Activated CD8-positive, alpha-beta memory T cell treated with anti-CD3 and anti-CD28 coated beads, Interleukin-2, amount 10 ng/mL, durations not matched to agents 7 days and 5 days (primary cell): Measurements from ENCODE around the gene ID2. TPM values are rescaled to one million over a fixed set of nuclear protein-coding genes. Genes with fewer than 3 reads are reported as not detected.

ENCODE experiments used
- ATAC-seq: fragments of 150-1000 bp; cut with Tn5 transposase; one replicate; pipeline ENCODE4 v1.10.0; 2021; ENCODE audit warnings: moderate library complexity
- CTCF ChIA-PET: fragments of 350-600 bp; sonication (Branson Sonifier 250); formaldehyde crosslinking; loops from one replicate; lab custom pipeline; 2021; ENCODE audit warnings: antibody characterized with exemption; lab: Charles Lee
- DNase-seq: peaks from one replicate; pipeline ENCODE4 v3.0.0-alpha.2; 2020
- H3K27ac Mint-ChIP-seq: one replicate; pipeline ENCODE4 v1.8.0; 2021; ENCODE audit warnings: mild to moderate bottlenecking, mixed read lengths
- H3K27me3 Mint-ChIP-seq: one replicate; pipeline ENCODE4 v1.8.0; 2021; ENCODE audit warnings: mixed read lengths
- H3K36me3 Mint-ChIP-seq: one replicate; pipeline ENCODE4 v1.8.0; 2021; ENCODE audit warnings: mild to moderate bottlenecking, mixed read lengths
- H3K4me1 Mint-ChIP-seq: one replicate; pipeline ENCODE4 v1.8.0; 2021; ENCODE audit warnings: mixed read lengths
- H3K4me3 Mint-ChIP-seq: one replicate; pipeline ENCODE4 v1.8.0; 2021; ENCODE audit warnings: mild to moderate bottlenecking, moderate library complexity, mixed read lengths
- H3K9me3 Mint-ChIP-seq: one replicate; pipeline ENCODE4 v1.8.0; 2022; ENCODE audit warnings: low read depth, mixed read lengths
- total RNA-seq, 2 experiments: library from RNA; stranded (reverse); gene quantifications; one replicate each; pipeline ENCODE4 v1.2.3, GENCODE V29; 2021

ID2 gene
- total RNA-seq, 2 experiments from 2014 or later, result 342 to 431 TPM

DNA sequence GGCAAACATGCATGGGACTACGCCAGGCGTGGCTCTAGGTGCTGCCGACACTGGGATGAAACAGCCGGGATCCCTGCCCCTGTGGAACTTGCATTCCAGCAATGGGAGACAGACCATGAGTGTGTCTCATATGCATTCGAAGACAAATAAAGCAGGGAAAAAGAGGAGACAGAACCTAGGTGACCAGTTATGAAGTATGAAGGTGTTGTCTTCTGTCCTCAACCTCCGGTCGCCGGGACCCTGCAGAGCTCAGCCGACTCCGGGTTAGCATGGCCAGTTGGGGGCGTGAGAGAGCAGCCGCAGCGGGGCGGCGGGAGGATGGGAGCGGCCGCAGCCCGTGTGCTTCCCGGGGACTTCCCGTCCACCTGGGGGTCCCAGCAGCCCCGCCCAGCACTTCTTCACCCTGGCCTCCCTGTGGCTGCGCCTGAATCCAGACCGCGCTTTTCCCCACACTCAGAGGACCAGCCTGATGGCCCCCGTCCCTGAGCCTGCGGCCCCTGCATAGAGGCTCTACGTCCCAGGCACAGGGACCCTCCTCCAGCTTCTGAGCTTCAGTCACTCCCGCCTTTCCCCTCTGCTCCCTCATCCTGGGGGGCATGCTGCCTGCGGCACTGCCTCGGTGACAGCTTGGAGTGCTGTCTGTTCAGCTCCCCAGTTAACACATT is 11.4 kb downstream of the ID2 start:
- Mint-ChIP-seq H3K4me3 (no peak overlapping the region), H3K4me1 (peaks cover 7% of the 10 kb centered on the region), H3K9me3 (no peaks in the 10 kb centered on the region), H3K27me3 (peaks cover 22% of the 10 kb centered on the region), H3K27ac (no peak overlapping the region), H3K36me3 (no peaks in the 10 kb centered on the region)
- peak; percentile 61 for DNase-seq
- peak; percentile 70 for ATAC-seq
- CTCF ChIA-PET, result interaction anchor here (0.6 to 2.0 kb wide), 8 partner anchors 9 to 1490 kb away, joined by 3 to 10 read pairs (median 3); partner anchors contain the start of gene ID2

DNA sequence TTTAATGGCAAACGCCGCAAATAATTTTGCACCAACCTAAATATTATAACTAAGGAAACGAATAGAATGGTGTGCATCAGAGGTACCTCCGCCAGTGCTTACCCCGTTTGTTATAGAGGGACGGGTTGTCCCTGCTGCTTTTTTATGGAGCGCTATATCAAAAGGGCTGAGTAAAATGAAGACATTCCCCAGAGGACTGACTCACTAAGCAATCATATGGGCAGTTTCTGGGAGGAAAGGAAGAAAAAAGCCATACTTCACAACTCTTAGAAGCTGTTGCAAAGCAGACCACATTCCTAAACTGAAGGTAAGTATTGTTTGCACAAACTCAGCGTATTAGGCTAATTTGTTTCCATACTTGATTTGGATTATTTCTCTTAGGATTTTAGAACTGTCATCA is 12.9 kb downstream of the ID2 start:
- no peak for DNase-seq
- Mint-ChIP-seq H3K9me3 (no peaks in the 10 kb centered on the region), H3K36me3 (no peaks in the 10 kb centered on the region), H3K27me3 (peaks cover 19% of the 10 kb centered on the region), H3K27ac (no peak overlapping the region), H3K4me1 (peaks cover 7% of the 10 kb centered on the region), H3K4me3 (no peak overlapping the region)
- CTCF ChIA-PET, result interaction anchor here (2.0 kb wide), 1 partner anchor 67 kb away, joined by 10 read pairs; no protein-coding TSS in a partner anchor
- ATAC-seq, result no peak

DNA sequence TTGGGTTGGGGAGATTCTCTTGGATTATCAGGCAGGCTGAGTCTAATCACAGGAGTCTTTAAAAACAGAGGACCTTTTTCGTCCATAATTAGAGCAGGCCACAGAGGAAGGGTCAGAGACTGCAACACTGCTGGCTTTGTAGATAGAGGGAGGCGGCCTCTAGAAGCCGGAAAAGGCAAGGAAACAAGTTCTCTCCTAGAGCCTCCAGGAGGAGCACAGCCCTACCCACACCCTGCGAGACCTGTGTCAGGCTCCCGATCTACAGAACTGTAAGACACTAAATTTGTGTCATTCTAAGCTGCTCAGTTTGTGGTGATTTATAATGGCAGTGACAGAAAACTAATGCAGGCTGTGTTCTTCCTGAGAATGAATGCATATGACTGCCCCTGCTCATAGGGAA is 15.3 kb downstream of the ID2 start:
- Mint-ChIP-seq H3K4me3 (no peak overlapping the region), H3K4me1 (peaks cover 7% of the 10 kb centered on the region), H3K9me3 (no peaks in the 10 kb centered on the region), H3K36me3 (no peaks in the 10 kb centered on the region), H3K27ac (no peak overlapping the region), H3K27me3 (peaks cover 7% of the 10 kb centered on the region)
- CTCF ChIA-PET, result no interaction called here
- DNase-seq (no peak), ATAC-seq (no peak)

DNA sequence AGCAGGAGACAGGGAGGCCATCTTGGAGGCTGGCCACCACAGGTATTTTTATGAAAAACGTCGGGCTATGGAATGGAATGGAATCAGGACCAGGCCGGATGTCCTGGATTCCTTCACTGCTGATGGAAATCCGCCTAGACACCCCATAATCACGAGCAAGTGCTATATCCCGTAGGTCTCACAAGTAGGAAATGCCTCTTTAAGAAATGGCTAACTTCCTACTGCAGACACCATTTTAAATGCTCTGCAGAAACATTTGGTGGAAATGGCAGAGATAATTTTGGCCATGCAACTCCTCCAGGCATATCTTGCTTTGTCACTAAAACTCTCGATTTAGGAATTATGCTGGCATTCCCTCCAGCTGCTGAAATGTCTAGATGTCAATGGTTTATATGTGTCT is 18.0 kb downstream of the ID2 start:
- H3K36me3 Mint-ChIP-seq, result no peaks in the 10 kb centered on the region
- ATAC-seq (no peak), DNase-seq (no peak)
- peaks cover 2% of the 10 kb centered on the region for H3K27me3 Mint-ChIP-seq
- no peak overlapping the region for H3K27ac Mint-ChIP-seq
- no peak overlapping the region for H3K4me3 Mint-ChIP-seq
- no peaks in the 10 kb centered on the region for H3K9me3 Mint-ChIP-seq
- no peaks in the 10 kb centered on the region for H3K4me1 Mint-ChIP-seq
- CTCF ChIA-PET, result no interaction called here

DNA sequence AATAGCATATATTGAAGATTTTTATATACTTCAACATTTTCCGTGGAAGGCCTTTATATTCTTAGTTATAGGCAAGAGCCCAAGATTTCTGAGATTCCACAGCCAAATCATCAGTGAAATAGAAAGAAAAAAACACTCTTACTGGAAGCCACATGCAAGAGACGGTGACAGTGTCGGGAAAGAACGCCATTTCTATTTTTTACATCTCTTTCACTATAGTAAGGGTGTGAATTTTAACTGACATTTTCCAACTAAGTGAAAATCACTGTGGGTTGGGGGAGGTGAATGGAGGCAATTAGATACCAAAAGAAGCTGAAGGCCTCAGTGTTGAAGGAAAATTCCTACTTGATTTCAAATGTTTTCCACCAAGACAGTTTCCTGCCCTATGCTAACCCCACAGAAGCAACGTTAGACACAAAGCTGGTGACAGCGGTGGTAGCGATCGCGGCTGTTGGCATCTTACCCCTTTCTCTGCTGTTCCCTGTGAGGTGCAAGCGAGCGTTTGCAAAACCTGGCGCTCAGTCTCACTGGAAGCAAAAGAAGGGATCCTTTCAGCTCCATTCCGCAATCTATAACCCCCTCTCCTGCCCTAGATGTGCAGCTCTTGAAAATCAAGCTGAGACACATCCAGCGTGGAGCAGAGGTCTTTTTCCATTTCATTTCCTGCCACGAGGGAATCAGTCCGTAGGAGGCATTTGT is 20.0 kb downstream of the ID2 start:
- ATAC-seq, result no peak
- H3K27ac Mint-ChIP-seq, result no peak overlapping the region
- no peak overlapping the region for H3K4me3 Mint-ChIP-seq
- H3K36me3 Mint-ChIP-seq, result no peaks in the 10 kb centered on the region
- H3K9me3 Mint-ChIP-seq, result no peaks in the 10 kb centered on the region
- DNase-seq, result no peak
- CTCF ChIA-PET, result interaction anchor here (1.1 to 1.2 kb wide), 2 partner anchors 9 to 10 kb away, joined by 3 read pairs; no protein-coding TSS in a partner anchor
- peaks cover 5% of the 10 kb centered on the region for H3K27me3 Mint-ChIP-seq
- H3K4me1 Mint-ChIP-seq, result no peaks in the 10 kb centered on the region

DNA sequence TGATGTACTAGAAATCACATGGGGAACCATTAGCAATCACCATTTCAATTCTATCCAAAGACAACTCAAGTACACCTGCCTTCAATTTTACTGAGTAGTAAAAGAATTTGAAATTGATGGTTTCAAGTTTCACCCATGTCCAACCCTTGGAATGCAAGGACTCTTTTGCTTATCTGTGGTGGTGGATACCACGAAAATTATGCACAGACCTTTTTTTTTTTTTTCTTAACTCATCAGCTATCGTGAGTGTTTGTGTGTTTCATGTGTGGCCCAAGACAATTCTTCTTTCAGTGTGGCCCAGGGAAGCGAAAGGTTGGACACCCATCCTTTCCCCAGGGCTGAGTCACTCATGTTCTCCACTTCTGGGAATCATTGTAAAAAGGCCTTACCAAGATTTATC is 23.1 kb downstream of the ID2 start:
- no peak overlapping the region for H3K4me3 Mint-ChIP-seq
- CTCF ChIA-PET, result no interaction called here
- DNase-seq (no peak), ATAC-seq (no peak)
- H3K27ac Mint-ChIP-seq, result no peak overlapping the region
- no peaks in the 10 kb centered on the region for H3K36me3 Mint-ChIP-seq
- peaks cover 5% of the 10 kb centered on the region for H3K27me3 Mint-ChIP-seq
- H3K4me1 Mint-ChIP-seq, result no peaks in the 10 kb centered on the region
- no peaks in the 10 kb centered on the region for H3K9me3 Mint-ChIP-seq

DNA sequence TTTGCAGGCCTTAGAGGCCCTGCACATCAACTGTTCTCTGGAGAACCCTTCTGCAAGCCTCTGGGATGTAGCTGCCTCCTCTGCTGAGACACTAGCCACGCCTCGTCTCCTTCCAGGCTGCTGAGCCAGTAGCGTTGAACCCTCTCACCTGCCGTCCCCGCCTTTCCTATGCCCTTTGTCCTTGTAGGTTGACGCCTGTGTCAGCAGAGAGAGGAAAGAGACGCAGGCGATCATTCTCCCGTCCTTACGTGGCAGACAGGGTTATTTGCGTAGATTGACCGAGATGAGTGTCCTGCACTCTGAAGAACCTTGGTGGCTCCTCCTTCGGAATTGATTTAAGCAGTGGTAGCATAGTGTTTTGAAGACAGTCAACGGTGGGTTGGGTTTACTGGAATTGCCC is 27.8 kb downstream of the ID2 start:
- Mint-ChIP-seq H3K36me3 (peaks cover 1% of the 10 kb centered on the region), H3K27me3 (peaks cover 6% of the 10 kb centered on the region), H3K4me3 (no peak overlapping the region), H3K9me3 (peaks cover 1% of the 10 kb centered on the region), H3K4me1 (no peaks in the 10 kb centered on the region), H3K27ac (no peak overlapping the region)
- no peak for ATAC-seq
- CTCF ChIA-PET, result no interaction called here
- no peak for DNase-seq

DNA sequence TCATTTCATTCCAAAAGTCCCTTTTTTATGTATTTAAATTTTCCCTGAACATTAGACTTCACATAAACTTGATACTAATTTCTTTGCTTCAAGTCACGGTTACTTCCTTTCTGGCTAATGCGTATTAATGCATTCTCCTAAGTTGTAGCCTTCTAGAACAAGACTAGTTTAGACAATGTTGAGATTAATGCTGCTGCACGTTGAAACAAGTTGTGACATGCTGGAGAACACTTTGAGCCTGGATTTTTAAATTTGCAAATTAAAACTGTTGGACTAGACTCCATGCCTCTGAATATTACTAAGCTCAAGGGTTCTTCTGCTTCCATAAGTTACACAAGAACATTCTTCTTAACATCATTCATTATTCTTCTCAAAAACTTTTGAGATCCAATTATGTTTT is 29.1 kb downstream of the ID2 start:
- H3K27me3 Mint-ChIP-seq, result peaks cover 6% of the 10 kb centered on the region
- DNase-seq (no peak), ATAC-seq (no peak)
- H3K9me3 Mint-ChIP-seq, result peaks cover 6% of the 10 kb centered on the region
- H3K4me3 Mint-ChIP-seq, result no peak overlapping the region
- CTCF ChIA-PET, result interaction anchor here (1.3 kb wide), 1 partner anchor 8 kb away, joined by 3 read pairs; no protein-coding TSS in a partner anchor
- peaks cover 4% of the 10 kb centered on the region for H3K36me3 Mint-ChIP-seq
- no peak overlapping the region for H3K27ac Mint-ChIP-seq
- no peaks in the 10 kb centered on the region for H3K4me1 Mint-ChIP-seq

DNA sequence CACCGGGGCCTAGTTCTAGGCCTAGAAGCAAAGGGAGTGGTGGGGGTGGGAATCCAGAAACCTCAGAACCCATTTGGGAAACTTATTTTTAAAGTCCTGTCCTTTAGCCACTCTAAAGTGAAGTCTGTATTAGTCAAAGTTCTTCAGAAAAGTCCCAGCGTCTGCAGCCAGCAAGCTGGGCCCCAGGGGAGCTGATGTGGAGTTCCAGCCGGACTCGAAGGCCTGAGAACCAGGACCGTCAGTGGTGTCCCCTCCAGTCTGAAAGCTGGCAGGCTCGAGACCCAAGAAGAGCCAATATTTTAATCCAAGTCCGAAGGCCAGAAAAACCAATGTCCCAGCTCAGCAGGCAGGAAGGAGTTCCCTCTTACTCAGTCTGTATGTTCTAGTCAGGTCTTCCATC is 32.4 kb downstream of the ID2 start:
- no peak for ATAC-seq
- peaks cover 12% of the 10 kb centered on the region for H3K9me3 Mint-ChIP-seq
- no peak overlapping the region for H3K27ac Mint-ChIP-seq
- CTCF ChIA-PET, result no interaction called here
- no peak overlapping the region for H3K4me3 Mint-ChIP-seq
- DNase-seq, result no peak
- H3K27me3 Mint-ChIP-seq, result peaks cover 5% of the 10 kb centered on the region
- peaks cover 7% of the 10 kb centered on the region for H3K36me3 Mint-ChIP-seq
- H3K4me1 Mint-ChIP-seq, result no peaks in the 10 kb centered on the region

DNA sequence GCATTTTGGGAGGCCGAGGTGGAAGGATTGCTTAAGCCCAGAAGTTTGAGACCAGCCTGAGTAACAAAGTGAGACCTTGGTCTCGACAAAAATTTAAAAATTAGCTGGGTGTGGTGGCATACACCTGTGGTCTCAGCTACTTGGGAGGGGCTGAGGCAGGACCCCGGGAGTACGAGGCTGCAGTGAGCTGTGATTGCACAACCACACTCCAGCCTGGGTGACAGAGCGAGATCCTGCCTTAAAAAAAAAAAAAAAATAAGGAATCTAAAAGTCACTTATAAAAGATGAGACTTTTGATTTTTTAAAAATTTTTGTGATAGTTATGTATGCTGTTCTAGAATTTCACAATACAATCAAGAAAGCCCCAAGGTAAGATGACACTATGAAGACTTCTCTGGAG is 33.1 kb downstream of the ID2 start:
- peaks cover 7% of the 10 kb centered on the region for H3K36me3 Mint-ChIP-seq
- H3K4me1 Mint-ChIP-seq, result no peaks in the 10 kb centered on the region
- ATAC-seq (no peak), DNase-seq (no peak)
- CTCF ChIA-PET, result no interaction called here
- H3K9me3 Mint-ChIP-seq, result peaks cover 12% of the 10 kb centered on the region
- H3K4me3 Mint-ChIP-seq, result no peak overlapping the region
- H3K27ac Mint-ChIP-seq, result no peak overlapping the region
- peaks cover 5% of the 10 kb centered on the region for H3K27me3 Mint-ChIP-seq

DNA sequence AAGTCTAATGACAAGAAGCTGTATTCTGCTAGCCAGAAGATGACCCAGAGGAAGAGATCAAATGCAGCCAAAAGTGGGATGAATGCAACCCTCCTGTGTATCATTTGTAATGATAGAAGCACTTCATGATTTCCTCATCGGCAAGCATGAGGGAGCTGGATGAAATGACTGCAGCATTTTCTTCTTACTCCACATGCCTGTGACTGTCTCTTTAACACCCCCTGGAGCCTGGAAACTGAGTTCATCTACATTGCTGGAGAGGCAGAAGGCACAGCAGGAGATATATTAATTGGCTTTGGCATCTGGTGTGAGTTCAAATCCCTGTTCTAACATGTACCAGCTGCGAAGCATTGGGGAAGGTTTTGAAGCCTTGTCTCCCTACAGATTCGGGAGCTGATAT is 37.7 kb downstream of the ID2 start:
- CTCF ChIA-PET, result no interaction called here

DNA sequence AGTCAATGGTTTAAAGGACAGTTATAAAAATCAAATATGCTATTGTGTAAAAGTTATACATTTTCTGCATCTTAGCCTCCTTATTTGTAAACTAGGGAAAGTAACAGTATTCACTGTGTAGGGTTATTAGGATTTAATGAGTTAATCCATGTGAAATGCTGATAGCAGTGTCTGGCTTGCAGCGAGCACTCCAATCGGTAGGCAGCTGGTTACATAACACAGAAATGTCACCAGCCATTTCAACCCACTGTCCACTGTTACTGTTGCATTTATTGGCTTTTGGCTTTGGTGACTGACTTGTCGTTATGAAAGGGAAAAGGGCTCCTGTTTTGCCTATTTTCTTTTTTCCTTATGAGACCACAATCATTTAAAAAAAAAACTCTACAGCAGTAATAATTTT is 38.9 kb downstream of the ID2 start:
- H3K9me3 Mint-ChIP-seq, result peaks cover 9% of the 10 kb centered on the region
- no peak overlapping the region for H3K27ac Mint-ChIP-seq
- no peaks in the 10 kb centered on the region for H3K4me1 Mint-ChIP-seq
- ATAC-seq, result no peak
- DNase-seq, result no peak
- H3K27me3 Mint-ChIP-seq, result peaks cover 2% of the 10 kb centered on the region
- CTCF ChIA-PET, result no interaction called here
- H3K36me3 Mint-ChIP-seq, result peaks cover 3% of the 10 kb centered on the region
- H3K4me3 Mint-ChIP-seq, result no peak overlapping the region

More for the DNA sequence above, 37.7 kb downstream of the ID2 start:
- Mint-ChIP-seq H3K9me3 (peaks cover 12% of the 10 kb centered on the region), H3K27me3 (peaks cover 2% of the 10 kb centered on the region), H3K4me1 (no peaks in the 10 kb centered on the region), H3K4me3 (no peak overlapping the region), H3K36me3 (peaks cover 6% of the 10 kb centered on the region), H3K27ac (no peak overlapping the region)
- DNase-seq (no peak), ATAC-seq (no peak)

DNA sequence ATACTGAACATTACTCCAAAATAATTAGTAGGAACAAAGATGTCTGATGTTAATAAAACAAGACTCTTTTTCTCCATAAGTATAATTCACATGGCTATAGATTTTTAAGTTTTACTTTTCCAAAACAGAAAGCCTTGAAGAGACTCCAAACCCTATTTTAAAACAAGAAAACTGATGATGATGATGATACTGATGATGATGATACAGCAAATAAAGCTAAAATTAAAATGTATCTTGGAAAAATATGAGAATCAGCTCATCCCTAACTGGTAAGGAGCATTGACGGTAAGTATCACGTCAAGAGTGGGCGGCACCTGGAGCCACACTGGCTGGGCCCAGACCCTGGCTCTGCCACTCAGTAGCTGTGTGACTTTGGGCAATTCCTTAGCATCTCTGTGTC is 39.6 kb downstream of the ID2 start:
- no peak overlapping the region for H3K4me3 Mint-ChIP-seq
- DNase-seq (no peak), ATAC-seq (no peak)
- no peaks in the 10 kb centered on the region for H3K4me1 Mint-ChIP-seq
- peaks cover 2% of the 10 kb centered on the region for H3K36me3 Mint-ChIP-seq
- CTCF ChIA-PET, result no interaction called here
- no peaks in the 10 kb centered on the region for H3K27me3 Mint-ChIP-seq
- H3K9me3 Mint-ChIP-seq, result peaks cover 3% of the 10 kb centered on the region
- H3K27ac Mint-ChIP-seq, result no peak overlapping the region

DNA sequence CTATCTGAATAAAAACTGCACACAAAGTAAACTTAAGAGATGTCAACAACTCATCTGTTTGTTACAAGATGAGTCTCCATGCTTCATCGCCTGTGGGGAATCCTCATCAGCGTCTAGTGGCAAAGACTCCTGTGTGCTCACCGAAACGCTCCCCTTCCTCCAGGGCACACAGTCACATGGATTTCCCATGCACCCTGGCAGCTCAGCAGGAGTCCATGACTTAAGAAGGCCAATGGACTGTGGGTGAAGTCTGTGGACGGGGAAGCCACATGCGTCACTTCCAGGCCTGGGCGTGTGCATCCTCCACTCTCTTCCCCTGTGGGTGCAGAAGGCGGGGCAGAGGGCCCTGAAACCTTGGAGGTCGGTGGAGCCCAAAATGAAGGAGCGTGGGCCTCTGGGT is 41.1 kb downstream of the ID2 start:
- Mint-ChIP-seq H3K27ac (no peak overlapping the region), H3K27me3 (no peaks in the 10 kb centered on the region), H3K4me1 (no peaks in the 10 kb centered on the region), H3K9me3 (no peaks in the 10 kb centered on the region), H3K4me3 (no peak overlapping the region), H3K36me3 (no peaks in the 10 kb centered on the region)
- CTCF ChIA-PET, result interaction anchor here (0.7 kb wide), 1 partner anchor 30 kb away, joined by 3 read pairs; no protein-coding TSS in a partner anchor
- DNase-seq, result no peak
- ATAC-seq, result no peak
